ENCODE data around the gene FAM181A. TPM values are rescaled to one million over a fixed set of nuclear protein-coding genes. Genes with fewer than 3 reads are reported as not detected.

Gene FAM181A
- total and polyA plus RNA-seq, 8 donors: not detected

DNA sequence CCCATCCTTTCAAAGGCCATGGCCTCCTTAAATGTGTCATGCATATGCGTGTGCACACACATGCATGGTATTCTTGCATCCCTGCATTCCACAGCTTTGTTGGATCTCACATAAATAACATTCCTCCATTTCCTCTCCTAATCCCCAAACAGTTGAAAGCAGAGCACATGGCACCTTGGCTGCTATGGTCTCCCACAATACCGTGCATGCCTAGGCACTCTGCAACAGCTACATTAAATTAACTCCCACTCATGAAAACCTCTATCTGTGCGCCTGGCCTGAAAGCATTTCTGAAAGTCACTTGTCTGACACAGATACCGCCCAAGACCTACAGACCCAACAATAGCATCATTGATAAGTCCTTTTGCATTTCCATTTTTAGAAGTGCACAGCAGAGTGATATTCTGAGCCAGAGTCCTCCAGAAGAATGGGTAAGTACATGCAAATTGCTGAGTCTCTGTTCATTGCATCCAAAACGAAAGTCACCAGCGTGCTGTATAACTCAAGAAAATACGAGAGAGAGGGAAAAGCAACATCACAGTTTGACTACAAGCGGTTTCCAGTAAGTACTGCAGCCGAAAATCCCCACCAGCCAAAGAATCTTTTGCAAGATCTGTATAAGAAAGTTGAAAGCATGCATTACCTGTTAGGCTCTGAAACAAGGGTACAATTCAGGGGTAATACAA lies 48.8 kb downstream of the FAM181A start:
- Histone ChIP-seq H3K36me3 (no peaks in the 10 kb centered on the region), H3K27ac (peak overlapping the region in 4 of 5 donors; percentile 73 to 90 (median 79)), H3K27me3 (no peaks in the 10 kb centered on the region), H3K9me3 (no peaks in the 10 kb centered on the region), H3K4me3 (peak overlapping the region; percentile 6 to 48 (median 42)), H3K4me1 (peaks cover under 1 to 35% (median 11%) of the 10 kb centered on the region in 4 donors)
- intact Hi-C loops (cut with DNase I; ENCODE audit: low total_unique reads): no loop called here
- TF ChIP-seq POLR2A (IDR thresholded peaks at IDR 0.05): no peak
- no peak for TF ChIP-seq POLR2AphosphoS5 (IDR thresholded peaks at IDR 0.05)
- TF ChIP-seq EP300 (IDR thresholded peaks at IDR 0.05): no peak
- no peak for TF ChIP-seq CTCF (IDR thresholded peaks at IDR 0.05)
- WGBS, 5 donors: 46 to 69% (median 61%) methylated on average over 9 of the region's 9 CpGs
- DNase-seq: no peak

DNA sequence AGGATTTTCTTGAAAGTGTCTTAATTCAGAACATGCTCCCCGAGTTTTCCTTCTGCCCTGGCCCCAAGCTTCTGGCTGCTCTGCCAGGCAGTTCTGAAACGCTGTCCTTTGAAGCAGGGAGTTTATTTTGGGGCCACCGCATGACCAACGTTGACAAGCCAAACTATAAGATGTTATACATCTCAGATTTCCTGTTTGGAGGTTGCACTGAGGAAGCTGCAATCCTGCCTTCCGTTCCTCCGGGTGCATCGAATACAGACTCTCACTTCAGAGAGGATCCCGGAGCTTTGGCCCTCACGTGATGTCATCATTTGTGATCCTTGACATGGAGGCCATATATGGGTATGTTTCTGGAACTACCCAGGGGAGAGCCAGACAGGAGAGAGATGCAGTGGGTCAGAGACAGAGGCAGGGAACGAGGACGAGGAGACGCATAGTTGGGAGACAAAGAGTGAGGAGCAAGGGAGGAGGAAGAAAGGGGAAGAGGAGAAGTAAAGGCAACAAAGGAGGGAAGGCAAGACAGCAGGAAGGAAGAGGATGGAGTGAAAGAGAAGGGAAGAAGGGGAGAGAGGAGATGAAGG lies 49.4 kb downstream of the FAM181A start, which contains the start of gene ASB2:
TSS of gene ASB2 (minus strand) at position 94 of the 581 bp plus-strand sequence. CDS start 12,031 bp downstream, outside the sequence.
- Histone ChIP-seq H3K36me3 (no peaks in the 10 kb centered on the region), H3K9me3 (no peaks in the 10 kb centered on the region), H3K27me3 (no peaks in the 10 kb centered on the region), H3K4me1 (peaks cover 0 to 35% (median 12%) of the 10 kb centered on the region in 4 donors), H3K27ac (peak within 1 kb of the TSS; percentile 39 to 90 (median 79)), H3K4me3 (peak within 1 kb of the TSS; percentile 6 to 48 (median 42))
- no peak for TF ChIP-seq CTCF (IDR thresholded peaks at IDR 0.05)
- no peak for TF ChIP-seq EP300 (IDR thresholded peaks at IDR 0.05)
- peak in 1 of 4 donors; percentile 42 for TF ChIP-seq POLR2A (IDR thresholded peaks at IDR 0.05)
- TF ChIP-seq POLR2AphosphoS5 (IDR thresholded peaks at IDR 0.05): peak in 2 of 3 donors; percentile 78 to 90
- intact Hi-C loops (cut with DNase I; ENCODE audit: low total_unique reads): no loop called here
- 24 to 45% (median 39%) methylated on average over 12 of the region's 12 CpGs for WGBS, 5 donors
- peak in 1 of 2 donors; percentile 71 for DNase-seq

DNA sequence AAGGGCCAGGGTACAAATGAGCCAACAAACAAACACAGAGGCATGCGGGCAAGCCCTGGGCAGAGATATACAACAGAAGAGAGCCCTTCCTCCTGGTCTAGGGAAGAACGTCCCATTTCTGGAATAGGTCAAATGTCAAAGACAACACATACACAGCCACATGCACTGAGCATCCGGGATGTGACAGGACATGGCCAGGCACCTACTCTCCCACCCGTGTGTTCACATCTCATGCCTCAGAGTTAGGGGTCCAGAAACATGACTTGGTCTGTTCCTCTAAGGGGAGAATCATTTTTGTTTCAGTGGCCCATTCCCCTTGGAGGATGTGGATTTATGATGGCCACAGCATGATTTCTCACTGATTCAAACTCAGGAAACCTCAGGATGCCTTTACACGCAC lies 50.0 kb downstream of the FAM181A start:
- no peak overlapping the region for H3K4me3 ChIP-seq
- peaks cover 0 to 39% (median 13%) of the 10 kb centered on the region in 4 donors for H3K4me1 ChIP-seq
- H3K27ac ChIP-seq: peak overlapping the region; percentile 39 to 90 (median 79)
- no peaks in the 10 kb centered on the region for H3K9me3 ChIP-seq
- no peaks in the 10 kb centered on the region for H3K27me3 ChIP-seq
- WGBS, 5 donors: 64 to 73% (median 66%) methylated on average over 5 of the region's 5 CpGs
- intact Hi-C loops (cut with DNase I; ENCODE audit: low total_unique reads): no loop called here
- TF ChIP-seq POLR2AphosphoS5 (IDR thresholded peaks at IDR 0.05) (no peak), CTCF (IDR thresholded peaks at IDR 0.05) (no peak), POLR2A (IDR thresholded peaks at IDR 0.05) (no peak), EP300 (IDR thresholded peaks at IDR 0.05) (no peak)
- DNase-seq: no peak
- no peaks in the 10 kb centered on the region for H3K36me3 ChIP-seq

GRCh38 chr14:93977790-93978581 lies 50.8 kb downstream of the FAM181A start:
- Histone ChIP-seq H3K4me1 (peaks cover 0 to 37% (median 16%) of the 10 kb centered on the region in 4 donors), H3K27me3 (no peaks in the 10 kb centered on the region), H3K9me3 (no peaks in the 10 kb centered on the region), H3K4me3 (no peak overlapping the region), H3K36me3 (no peaks in the 10 kb centered on the region), H3K27ac (peak overlapping the region; percentile 9 to 90 (median 79))
- 73 to 83% (median 78%) methylated on average over 11 of the region's 11 CpGs for WGBS, 5 donors
- peak in 1 of 2 donors; percentile 37 for DNase-seq
- intact Hi-C loops (cut with DNase I; ENCODE audit: low total_unique reads): no loop called here
- TF ChIP-seq EP300 (IDR thresholded peaks at IDR 0.05) (no peak), CTCF (IDR thresholded peaks at IDR 0.05) (no peak), POLR2AphosphoS5 (IDR thresholded peaks at IDR 0.05) (no peak), POLR2A (IDR thresholded peaks at IDR 0.05) (no peak)

Measured in stomach (tissue), 9 donors.